Measurements from ENCODE around the gene PROSER2. TPM values are rescaled to one million over a fixed set of nuclear protein-coding genes. Genes with fewer than 3 reads are reported as not detected.

Gene PROSER2
- total RNA-seq, 6 experiments from 2014 or later, result 0.74 to 2.9 (median 1.5) TPM

DNA sequence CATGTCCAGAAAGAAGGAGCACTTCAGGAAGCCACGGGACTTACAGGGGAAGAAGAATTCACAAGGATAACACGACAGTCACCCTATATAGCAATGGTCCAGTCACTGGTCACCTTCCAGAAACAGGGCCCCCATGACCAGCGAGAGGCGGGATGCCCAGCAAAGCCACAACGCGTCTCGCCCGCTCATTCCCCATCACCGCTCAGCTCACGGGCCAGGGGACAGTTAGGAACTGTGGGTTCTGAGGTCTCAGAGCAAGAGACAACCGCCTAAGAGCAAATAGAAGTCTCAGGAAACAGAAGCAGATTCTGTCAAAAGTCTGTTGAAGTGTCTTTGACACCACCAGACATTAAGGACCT, 71.9 kb downstream of the PROSER2 start:
- Mint-ChIP-seq H3K4me3 (no peak overlapping the region), H3K9me3 (no peaks in the 10 kb centered on the region), H3K4me1 (ENCODE audit: low read depth) (no peaks in the 10 kb centered on the region), H3K27me3 (ENCODE audit: insufficient read depth) (peaks cover 4% of the 10 kb centered on the region), H3K36me3 (ENCODE audit: low read depth) (no peaks in the 10 kb centered on the region), H3K27ac (no peak overlapping the region)
- TF ChIP-seq, protein P1, sequence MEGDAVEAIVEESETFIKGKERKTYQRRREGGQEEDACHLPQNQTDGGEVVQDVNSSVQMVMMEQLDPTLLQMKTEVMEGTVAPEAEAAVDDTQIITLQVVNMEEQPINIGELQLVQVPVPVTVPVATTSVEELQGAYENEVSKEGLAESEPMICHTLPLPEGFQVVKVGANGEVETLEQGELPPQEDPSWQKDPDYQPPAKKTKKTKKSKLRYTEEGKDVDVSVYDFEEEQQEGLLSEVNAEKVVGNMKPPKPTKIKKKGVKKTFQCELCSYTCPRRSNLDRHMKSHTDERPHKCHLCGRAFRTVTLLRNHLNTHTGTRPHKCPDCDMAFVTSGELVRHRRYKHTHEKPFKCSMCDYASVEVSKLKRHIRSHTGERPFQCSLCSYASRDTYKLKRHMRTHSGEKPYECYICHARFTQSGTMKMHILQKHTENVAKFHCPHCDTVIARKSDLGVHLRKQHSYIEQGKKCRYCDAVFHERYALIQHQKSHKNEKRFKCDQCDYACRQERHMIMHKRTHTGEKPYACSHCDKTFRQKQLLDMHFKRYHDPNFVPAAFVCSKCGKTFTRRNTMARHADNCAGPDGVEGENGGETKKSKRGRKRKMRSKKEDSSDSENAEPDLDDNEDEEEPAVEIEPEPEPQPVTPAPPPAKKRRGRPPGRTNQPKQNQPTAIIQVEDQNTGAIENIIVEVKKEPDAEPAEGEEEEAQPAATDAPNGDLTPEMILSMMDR (IDR thresholded peaks at IDR 0.05), result no peak
- no peak for DNase-seq

DNA sequence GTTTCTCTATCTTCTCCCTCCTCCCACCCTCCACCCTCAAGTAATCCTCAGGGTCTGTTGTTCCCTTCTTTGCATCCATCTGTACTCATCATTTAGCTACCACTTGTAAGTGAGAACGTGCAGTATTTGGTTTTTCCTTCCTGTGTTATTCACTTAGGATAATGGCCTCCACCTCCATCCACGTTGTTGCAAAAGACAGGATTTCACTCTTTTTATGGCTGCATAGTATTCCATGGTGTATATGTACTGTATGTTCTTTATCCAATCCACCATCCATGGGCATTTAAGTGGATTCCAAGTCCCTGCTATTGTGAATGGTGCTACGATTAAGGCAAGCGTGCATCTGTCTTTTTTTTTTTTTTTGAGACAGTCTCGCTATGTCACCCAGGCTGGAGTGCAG, 72.4 kb downstream of the PROSER2 start:
- Mint-ChIP-seq H3K4me1 (ENCODE audit: low read depth) (no peaks in the 10 kb centered on the region), H3K36me3 (ENCODE audit: low read depth) (no peaks in the 10 kb centered on the region), H3K27ac (no peak overlapping the region), H3K27me3 (ENCODE audit: insufficient read depth) (peaks cover 4% of the 10 kb centered on the region), H3K4me3 (no peak overlapping the region), H3K9me3 (no peaks in the 10 kb centered on the region)
- DNase-seq, result no peak
- TF ChIP-seq, protein P1 (IDR thresholded peaks at IDR 0.05), result no peak

DNA sequence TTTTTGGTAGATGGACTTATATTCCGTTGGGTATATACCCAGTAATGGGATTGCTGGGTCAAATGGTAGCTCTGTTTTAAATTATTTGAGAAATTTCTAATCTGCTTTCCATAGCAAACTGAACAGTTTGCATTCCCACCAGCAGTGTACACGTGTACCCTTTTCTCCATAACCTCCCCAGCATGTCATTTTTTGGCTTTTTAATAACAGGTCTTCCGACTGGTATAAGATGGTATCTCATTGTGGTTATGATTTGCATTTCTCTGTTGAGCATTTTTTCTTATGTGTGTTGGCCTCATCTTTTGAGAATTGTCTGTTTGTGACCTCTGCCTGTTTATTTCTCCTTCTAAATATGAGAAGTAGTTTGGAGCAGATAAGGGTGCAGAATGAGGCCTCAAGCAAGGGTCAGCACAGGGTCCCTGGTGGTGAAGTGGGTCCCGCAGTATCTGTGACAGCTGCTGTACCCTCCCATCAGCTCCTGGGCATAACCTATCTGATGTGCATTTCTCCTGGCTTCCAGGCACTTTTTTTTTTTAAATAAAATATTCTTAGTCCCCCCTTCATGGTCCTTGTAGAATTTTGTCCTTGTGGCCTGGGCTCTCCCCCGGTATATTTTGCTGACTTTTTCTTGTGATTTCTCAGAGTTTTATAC, 73.5 kb downstream of the PROSER2 start:
- no peak overlapping the region for H3K27ac Mint-ChIP-seq
- TF ChIP-seq, protein P1 (IDR thresholded peaks at IDR 0.05), result 0 out of 2 replicates have a peak, but pooled peaks have one; percentile 4
- peaks cover 4% of the 10 kb centered on the region for H3K27me3 Mint-ChIP-seq (ENCODE audit: insufficient read depth)
- peaks cover 4% of the 10 kb centered on the region for H3K4me1 Mint-ChIP-seq (ENCODE audit: low read depth)
- no peak for DNase-seq
- no peaks in the 10 kb centered on the region for H3K36me3 Mint-ChIP-seq (ENCODE audit: low read depth)
- no peaks in the 10 kb centered on the region for H3K9me3 Mint-ChIP-seq
- no peak overlapping the region for H3K4me3 Mint-ChIP-seq

DNA sequence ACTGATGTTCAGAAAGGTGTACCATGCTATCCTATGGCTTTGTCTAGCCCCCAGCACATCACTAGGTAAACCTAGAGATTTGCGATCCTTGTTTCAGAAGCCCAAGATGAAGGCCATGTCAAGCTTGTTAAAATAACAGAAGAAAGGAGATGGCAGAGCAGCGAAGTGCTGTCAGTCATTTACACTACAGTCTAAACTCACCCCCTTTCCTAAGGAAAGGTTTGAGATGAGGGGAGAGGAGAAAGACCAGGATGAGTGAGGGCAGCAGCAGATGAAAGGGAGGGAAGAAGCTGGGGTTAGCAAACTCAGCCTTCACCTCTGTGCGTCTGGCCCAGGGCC, 74.8 kb downstream of the PROSER2 start:
- H3K4me3 Mint-ChIP-seq, result no peak overlapping the region
- H3K36me3 Mint-ChIP-seq (ENCODE audit: low read depth), result no peaks in the 10 kb centered on the region
- H3K27ac Mint-ChIP-seq, result no peak overlapping the region
- peaks cover 11% of the 10 kb centered on the region for H3K4me1 Mint-ChIP-seq (ENCODE audit: low read depth)
- no peak for DNase-seq
- H3K9me3 Mint-ChIP-seq, result no peaks in the 10 kb centered on the region
- peaks cover 6% of the 10 kb centered on the region for H3K27me3 Mint-ChIP-seq (ENCODE audit: insufficient read depth)
- TF ChIP-seq, protein P1 (IDR thresholded peaks at IDR 0.05), result no peak

DNA sequence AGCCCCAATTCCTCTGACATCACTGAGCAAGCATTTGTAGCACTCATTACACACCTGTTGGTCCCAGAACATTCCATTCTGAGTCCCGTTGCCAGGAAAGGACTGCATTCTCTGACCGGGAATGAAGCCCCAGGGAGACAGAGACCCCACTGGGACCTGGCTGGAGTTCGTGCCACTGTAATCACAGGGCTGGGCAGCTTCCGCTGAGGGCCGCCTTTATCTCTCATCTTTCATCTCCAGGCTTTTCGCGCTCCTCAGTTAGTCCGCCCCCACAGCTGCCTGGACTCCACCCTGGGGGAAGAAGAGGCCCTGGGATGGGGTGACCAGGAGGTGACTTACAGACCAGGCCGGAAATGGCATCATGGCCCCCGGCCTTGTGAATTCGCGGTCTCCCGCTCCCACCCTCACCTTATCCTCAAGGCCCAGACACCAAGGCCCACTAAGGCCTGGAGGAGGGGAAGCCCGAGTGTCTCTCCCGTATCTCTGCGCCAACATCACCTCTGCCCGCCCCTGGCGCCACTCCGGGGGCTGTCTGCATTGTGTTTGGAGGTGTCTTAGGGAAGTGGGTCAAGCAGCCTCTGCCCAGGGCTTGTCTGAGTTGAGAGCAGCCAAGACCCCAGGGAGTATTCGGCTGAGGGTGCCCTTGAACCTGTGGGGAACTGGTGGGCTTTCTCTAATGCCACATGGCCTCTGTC, 75.4 kb downstream of the PROSER2 start:
- no peaks in the 10 kb centered on the region for H3K9me3 Mint-ChIP-seq
- TF ChIP-seq, protein P1 (IDR thresholded peaks at IDR 0.05), result no peak
- H3K4me1 Mint-ChIP-seq (ENCODE audit: low read depth), result peaks cover 11% of the 10 kb centered on the region
- H3K4me3 Mint-ChIP-seq, result no peak overlapping the region
- no peak for DNase-seq
- no peak overlapping the region for H3K27ac Mint-ChIP-seq
- H3K36me3 Mint-ChIP-seq (ENCODE audit: low read depth), result no peaks in the 10 kb centered on the region
- H3K27me3 Mint-ChIP-seq (ENCODE audit: insufficient read depth), result peaks cover 6% of the 10 kb centered on the region
